Measurements from ENCODE around the gene CD247.

Gene CD247

GRCh38 chr1:167548059-167548932, 30.0 kb upstream of the CD247 start:
- no peak for TF ChIP-seq GATA1 (IDR thresholded peaks at IDR 0.05; ENCODE audit: low read depth, low read length)
- TF ChIP-seq POLR2A (IDR thresholded peaks at IDR 0.05; ENCODE audit: low read length) = peak; percentile 40
- DNase-seq = peak; percentile 91 to 92

GRCh38 chr1:167546935-167547334, 28.6 kb upstream of the CD247 start:
- TF ChIP-seq GATA1 (IDR thresholded peaks at IDR 0.05; ENCODE audit: low read depth, low read length) (no peak), POLR2A (IDR thresholded peaks at IDR 0.05; ENCODE audit: low read length) (no peak)
- DNase-seq = no peak

GRCh38 chr1:167545349-167545748, 27.0 kb upstream of the CD247 start:
- no peak for DNase-seq
- TF ChIP-seq GATA1 (IDR thresholded peaks at IDR 0.05; ENCODE audit: low read depth, low read length) (no peak), POLR2A (IDR thresholded peaks at IDR 0.05; ENCODE audit: low read length) (no peak)

GRCh38 chr1:167544447-167545093, 26.2 kb upstream of the CD247 start:
- DNase-seq = peak in 1 of 2 experiments; percentile 26
- TF ChIP-seq GATA1 (IDR thresholded peaks at IDR 0.05; ENCODE audit: low read depth, low read length) (no peak), POLR2A (IDR thresholded peaks at IDR 0.05; ENCODE audit: low read length) (no peak)

- peak; percentile 30 to 52 for DNase-seq
- TF ChIP-seq GATA1 (IDR thresholded peaks at IDR 0.05; ENCODE audit: low read depth, low read length) (no peak), POLR2A (IDR thresholded peaks at IDR 0.05; ENCODE audit: low read length) (no peak)
Observed at GRCh38 chr1:167543199-167543990, 25.1 kb upstream of the CD247 start.

GRCh38 chr1:167542109-167543032, 24.0 kb upstream of the CD247 start:
- DNase-seq = peak; percentile 55 to 75
- TF ChIP-seq POLR2A (IDR thresholded peaks at IDR 0.05; ENCODE audit: low read length) = no peak
- TF ChIP-seq GATA1 (IDR thresholded peaks at IDR 0.05; ENCODE audit: low read depth, low read length) = no peak

GRCh38 chr1:167541610-167542009, 23.3 kb upstream of the CD247 start:
- no peak for TF ChIP-seq GATA1 (IDR thresholded peaks at IDR 0.05; ENCODE audit: low read depth, low read length)
- no peak for TF ChIP-seq POLR2A (IDR thresholded peaks at IDR 0.05; ENCODE audit: low read length)
- DNase-seq = peak in 1 of 2 experiments; percentile 34

GRCh38 chr1:167541003-167541402, 22.7 kb upstream of the CD247 start:
- DNase-seq = peak in 1 of 2 experiments; percentile 29
- TF ChIP-seq GATA1 (IDR thresholded peaks at IDR 0.05; ENCODE audit: low read depth, low read length) (no peak), POLR2A (IDR thresholded peaks at IDR 0.05; ENCODE audit: low read length) (no peak)

- DNase-seq = no peak
- no peak for TF ChIP-seq GATA1 (IDR thresholded peaks at IDR 0.05; ENCODE audit: low read depth, low read length)
- TF ChIP-seq POLR2A (IDR thresholded peaks at IDR 0.05; ENCODE audit: low read length) = no peak
Observed at GRCh38 chr1:167538657-167539056, 20.3 kb upstream of the CD247 start.

GRCh38 chr1:167533851-167534300, 15.5 kb upstream of the CD247 start:
- no peak for TF ChIP-seq POLR2A (IDR thresholded peaks at IDR 0.05; ENCODE audit: low read length)
- TF ChIP-seq GATA1 (IDR thresholded peaks at IDR 0.05; ENCODE audit: low read depth, low read length) = no peak

GRCh38 chr1:167532964-167533824, 14.9 kb upstream of the CD247 start:
- no peak for TF ChIP-seq POLR2A (IDR thresholded peaks at IDR 0.05; ENCODE audit: low read length)
- no peak for DNase-seq

More at GRCh38 chr1:167533851-167534300, 15.5 kb upstream of the CD247 start:
- peak; percentile 66 to 81 for DNase-seq

- no peak for TF ChIP-seq GATA1 (IDR thresholded peaks at IDR 0.05; ENCODE audit: low read depth, low read length)
- no peak for TF ChIP-seq POLR2A (IDR thresholded peaks at IDR 0.05; ENCODE audit: low read length)
Observed at GRCh38 chr1:167532375-167532774, 14.0 kb upstream of the CD247 start.

More at GRCh38 chr1:167532375-167532774, 14.0 kb upstream of the CD247 start:
- no peak for DNase-seq

Data from erythroblast (primary cell).